Neuronal stem cell (in vitro differentiated cells): Measurements from ENCODE around the gene CNTNAP2.

ENCODE experiments used
- DNase-seq: peaks from one replicate; pipeline ENCODE4 v3.0.0-alpha.2; 2013; ENCODE audit warnings: low spot score
- H2AFZ ChIP-seq: one replicate; pipeline ENCODE4 v1.6.1; 2013; ENCODE audit warnings: mild to moderate bottlenecking, low read length, inconsistent platforms
- H2AK5ac ChIP-seq: 2 replicates; pipeline ENCODE4 v1.6.1; 2013; ENCODE audit warnings: low read depth, mild to moderate bottlenecking, inconsistent platforms, low read length, moderate library complexity, mixed read lengths
- H2BK120ac ChIP-seq: 2 replicates; pipeline ENCODE4 v1.6.1; 2013; ENCODE audit warnings: low read depth, mild to moderate bottlenecking, inconsistent platforms, low read length, moderate library complexity, mixed read lengths
- H2BK12ac ChIP-seq: one replicate; pipeline ENCODE4 v1.6.1; 2013; ENCODE audit warnings: low read length, inconsistent platforms
- H2BK15ac ChIP-seq: 2 replicates; pipeline ENCODE4 v1.6.1; 2013; ENCODE audit warnings: mild to moderate bottlenecking, low read length, inconsistent platforms, mixed read lengths
- H2BK5ac ChIP-seq: one replicate; pipeline ENCODE4 v1.6.1; 2013; ENCODE audit warnings: inconsistent platforms, mild to moderate bottlenecking, low read length, moderate library complexity
- H3K14ac ChIP-seq: one replicate; pipeline ENCODE4 v1.6.1; 2013; ENCODE audit warnings: low read length, inconsistent platforms
- H3K18ac ChIP-seq: 2 replicates; pipeline ENCODE4 v1.6.1; 2013; ENCODE audit warnings: low read length, inconsistent platforms
- H3K23ac ChIP-seq: 2 replicates; pipeline ENCODE4 v1.6.1; 2013; ENCODE audit warnings: low read depth, mild to moderate bottlenecking, mixed read lengths, low read length, inconsistent platforms; ENCODE audit not compliant: poor library complexity
- H3K27ac ChIP-seq: replicated peaks from 3 replicates; pipeline ENCODE4 v1.5.1; 2013; ENCODE audit warnings: low read length, inconsistent platforms
- H3K27me3 ChIP-seq, 3 experiments: 2 replicates each; pipeline ENCODE4 v1.6.1; 2013; ENCODE audit warnings: low read length in 3 of 3, mild to moderate bottlenecking in 2 of 3, inconsistent platforms in 1 of 3, low read depth in 1 of 3, mixed read lengths in 1 of 3, moderate library complexity in 1 of 3; ENCODE audit not compliant: control insufficient read depth in 3 of 3, insufficient read depth in 3 of 3
- H3K36me3 ChIP-seq, 2 donors: replicated peaks in 1 of 2; 2 replicates each; pipeline ENCODE4 v1.6.1; 2013; ENCODE audit warnings: low read length in 2 of 2; ENCODE audit not compliant: control insufficient read depth in 2 of 2, insufficient read depth in 2 of 2
- H3K4ac ChIP-seq: 2 replicates; pipeline ENCODE4 v1.6.1; 2013; ENCODE audit warnings: inconsistent platforms, mild to moderate bottlenecking, low read length, moderate library complexity
- H3K4me1 ChIP-seq, 2 donors: 1 replicate in 1 of 2; 2 replicates in 1 of 2; pipeline ENCODE4 v1.6.1; 2013; ENCODE audit warnings: low read length in 2 of 2, low read depth in 1 of 2; ENCODE audit not compliant: control insufficient read depth in 2 of 2, insufficient read depth in 1 of 2
- H3K4me2 ChIP-seq: one replicate; pipeline ENCODE4 v1.6.1; 2013; ENCODE audit warnings: mild to moderate bottlenecking, low read length, inconsistent platforms; ENCODE audit not compliant: insufficient read depth, poor library complexity, severe bottlenecking
- H3K4me3 ChIP-seq, 2 donors: 2 replicates each; pipeline ENCODE4 v1.5.1; 2013; ENCODE audit warnings: low read length in 2 of 2, mild to moderate bottlenecking in 2 of 2, inconsistent platforms in 1 of 2, moderate library complexity in 1 of 2
- H3K79me1 ChIP-seq: one replicate; pipeline ENCODE4 v1.6.1; 2013; ENCODE audit warnings: low read depth, mild to moderate bottlenecking, inconsistent platforms, low read length, moderate library complexity
- H3K9ac ChIP-seq: one replicate; pipeline ENCODE4 v1.6.1; 2013; ENCODE audit warnings: mild to moderate bottlenecking, low read depth, low read length, inconsistent platforms; ENCODE audit not compliant: poor library complexity
- H3K9me3 ChIP-seq, 2 donors: replicated peaks in 1 of 2; 2 replicates each; pipeline versions ENCODE3 to v1.6.1; 2013; ENCODE audit warnings: low read length in 2 of 2, mild to moderate bottlenecking in 2 of 2, inconsistent platforms in 1 of 2, low read depth in 1 of 2, mixed read lengths in 1 of 2, moderate library complexity in 1 of 2; ENCODE audit not compliant: control insufficient read depth in 2 of 2, insufficient read depth in 1 of 2
- H4K8ac ChIP-seq: one replicate; pipeline ENCODE4 v1.6.1; 2013; ENCODE audit warnings: low read depth, mild to moderate bottlenecking, inconsistent platforms, low read length, moderate library complexity
- H4K91ac ChIP-seq: one replicate; pipeline ENCODE4 v1.6.1; 2013; ENCODE audit warnings: low read length, low read depth, mild to moderate bottlenecking, inconsistent platforms; ENCODE audit not compliant: poor library complexity
- WGBS, 2 donors: extraction: QIAGEN DNeasy Blood & Tissue Kit; methylation state at CpG; one replicate each; pipeline ENCODE4 v1.1.7; 2013; ENCODE audit warnings: missing lambda C conversion rate in 2 of 2, mixed read lengths in 1 of 2; ENCODE audit not compliant: insufficient read length in 2 of 2, insufficient replicate concordance in 1 of 2; ENCODE audit errors: extremely low coverage in 2 of 2; 5-methylcytosine and 5-hydroxymethylcytosine counted together

CNTNAP2 gene

DNA sequence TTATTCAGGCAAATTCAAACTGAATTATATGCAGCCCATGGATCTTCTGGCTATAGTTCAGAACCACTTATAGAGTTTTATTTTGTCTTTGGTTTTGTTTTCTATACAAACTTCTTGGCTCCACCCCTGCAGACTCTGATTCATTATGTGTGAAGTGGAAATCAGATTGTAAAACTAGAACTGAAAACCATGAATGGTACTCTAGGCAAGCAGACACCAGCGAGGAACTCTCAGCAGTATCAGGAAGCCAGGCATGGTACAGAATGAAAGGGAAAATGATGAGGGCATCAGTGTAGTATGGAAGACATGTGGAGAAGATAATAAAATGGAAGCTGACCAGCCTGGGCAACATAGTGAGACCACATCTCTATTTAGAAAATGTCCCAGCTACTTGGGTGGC lies 1447.1 kb downstream of the CNTNAP2 start:
- Histone ChIP-seq H3K9me3 (no peaks in the 10 kb centered on the region), H3K4me1 (no peaks in the 10 kb centered on the region), H4K91ac (no peak overlapping the region), H2BK15ac (no peak overlapping the region), H3K4me2 (no peak overlapping the region), H2BK12ac (no peak overlapping the region), H3K9ac (no peak overlapping the region), H4K8ac (no peak overlapping the region), H3K36me3 (no peaks in the 10 kb centered on the region), H3K23ac (no peak overlapping the region), H3K18ac (no peak overlapping the region), H2AK5ac (no peak overlapping the region), H3K14ac (no peak overlapping the region), H2BK120ac (no peak overlapping the region), H3K4ac (no peak overlapping the region), H2BK5ac (no peak overlapping the region), H3K4me3 (no peak overlapping the region), H3K27ac (no peak overlapping the region), H2AFZ (no peak overlapping the region), H3K79me1 (no peaks in the 10 kb centered on the region), H3K27me3 (no peaks in the 10 kb centered on the region)
- DNase-seq: no peak
- no CpG with 5 or more reads among the region's 1 CpG for WGBS, 2 donors

DNA sequence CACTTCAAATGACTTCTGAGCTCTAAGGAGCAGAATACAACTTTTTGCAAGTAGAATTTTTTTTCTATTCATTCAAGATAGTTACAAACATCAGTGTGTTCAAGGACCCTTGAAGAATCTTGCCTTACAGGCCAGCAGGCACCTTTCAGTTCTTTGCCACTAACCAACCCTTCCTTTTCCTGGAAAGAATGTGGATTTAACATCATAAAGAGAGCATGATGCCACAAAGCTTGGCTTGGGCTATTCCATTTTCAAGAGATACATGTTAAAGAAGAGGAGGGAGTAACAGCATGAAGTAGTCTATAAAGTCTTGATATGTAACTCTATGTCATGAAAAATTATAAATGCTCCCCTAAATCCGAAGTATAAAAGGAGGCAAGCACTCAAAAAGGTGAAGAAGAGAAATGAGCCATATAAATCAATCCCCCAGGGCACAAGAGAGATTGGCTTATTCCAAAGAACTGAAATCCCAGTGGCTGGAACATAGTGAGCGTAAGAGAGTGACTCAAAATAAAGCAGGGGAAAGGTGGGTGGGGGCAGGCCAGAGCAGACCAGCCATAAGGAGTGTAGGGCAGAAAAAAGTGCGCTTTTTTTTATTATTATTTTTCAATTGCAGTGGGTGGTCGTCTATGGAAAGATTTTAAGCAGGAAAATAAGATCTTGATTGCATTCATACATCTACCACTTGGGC lies 1448.3 kb downstream of the CNTNAP2 start:
- Histone ChIP-seq H2BK12ac (no peak overlapping the region), H3K18ac (no peak overlapping the region), H2BK120ac (no peak overlapping the region), H2AFZ (no peak overlapping the region), H4K91ac (no peak overlapping the region), H4K8ac (no peak overlapping the region), H3K79me1 (no peaks in the 10 kb centered on the region), H2BK15ac (no peak overlapping the region), H3K27me3 (no peaks in the 10 kb centered on the region), H2AK5ac (no peak overlapping the region), H3K36me3 (no peaks in the 10 kb centered on the region), H3K4me3 (no peak overlapping the region), H3K4ac (no peak overlapping the region), H3K4me2 (no peak overlapping the region), H2BK5ac (no peak overlapping the region), H3K4me1 (no peaks in the 10 kb centered on the region), H3K27ac (no peak overlapping the region), H3K9me3 (no peaks in the 10 kb centered on the region), H3K23ac (no peak overlapping the region), H3K9ac (no peak overlapping the region), H3K14ac (no peak overlapping the region)
- no peak for DNase-seq
- no CpG with 5 or more reads among the region's 4 CpGs for WGBS, 2 donors

DNA sequence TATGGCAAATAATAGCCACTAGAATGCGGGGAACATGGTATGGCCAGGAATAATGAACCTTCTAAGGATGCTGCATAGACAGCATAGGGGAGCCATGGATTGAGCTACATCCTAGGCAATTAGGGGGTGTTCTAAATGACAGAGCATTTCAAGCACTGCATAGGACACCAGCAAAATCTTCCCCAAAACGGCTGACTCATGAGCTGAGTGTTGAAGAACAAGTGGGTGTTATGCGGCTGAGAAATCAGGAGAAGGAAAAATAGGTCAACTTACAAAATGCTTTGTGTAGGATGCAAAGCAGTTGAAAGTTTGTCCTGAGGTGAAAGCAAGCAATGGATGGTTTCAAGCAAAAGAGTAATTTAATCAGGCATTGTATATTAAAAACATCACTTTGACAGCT lies 1450.4 kb downstream of the CNTNAP2 start:
- H4K8ac ChIP-seq: no peak overlapping the region

DNA sequence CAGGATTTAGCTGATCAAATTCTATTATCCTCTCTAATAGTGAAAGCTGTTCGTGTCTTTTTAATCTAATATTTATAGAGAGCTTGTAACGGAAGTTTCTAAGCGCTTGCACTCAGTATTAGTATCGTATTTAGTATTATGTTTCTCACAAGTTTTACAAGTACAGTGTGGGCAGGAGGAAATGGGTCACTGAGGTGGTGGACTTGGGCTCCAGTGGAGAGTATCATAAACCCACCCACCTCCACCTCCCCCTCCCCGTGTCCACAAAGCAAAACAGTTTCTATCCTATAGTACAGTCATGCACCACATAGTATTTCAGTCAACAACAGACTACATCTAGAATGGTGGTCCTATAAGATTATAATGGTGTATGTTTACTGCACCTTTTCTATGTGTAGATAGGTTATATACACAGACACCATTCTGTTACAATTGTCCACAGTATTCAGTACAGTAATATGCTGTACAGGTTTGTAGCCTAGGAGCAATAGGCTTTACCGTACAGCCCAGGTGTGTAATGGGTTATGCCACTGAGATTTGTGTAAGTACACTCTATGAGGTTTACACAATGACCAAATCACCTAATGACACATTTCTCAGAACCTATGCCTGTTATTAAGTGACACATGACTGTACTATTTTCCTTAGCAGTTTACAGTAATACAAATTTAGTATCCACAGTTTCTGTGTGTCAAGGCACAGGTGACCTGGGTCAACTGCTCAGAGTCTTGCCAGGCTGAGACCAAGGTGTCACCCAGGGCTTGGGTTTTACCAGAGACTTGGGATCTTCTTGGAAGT lies 1452.7 kb downstream of the CNTNAP2 start:
- Histone ChIP-seq H2BK12ac (no peak overlapping the region), H3K18ac (no peak overlapping the region), H3K4me2 (no peak overlapping the region), H3K36me3 (no peaks in the 10 kb centered on the region), H2BK15ac (no peak overlapping the region), H2BK120ac (no peak overlapping the region), H2BK5ac (no peak overlapping the region), H3K4me1 (peaks cover 2% of the 10 kb centered on the region in 2 donors), H3K4me3 (no peak overlapping the region), H2AK5ac (no peak overlapping the region), H3K27ac (no peak overlapping the region), H4K8ac (no peak overlapping the region), H3K9ac (no peak overlapping the region), H3K9me3 (no peaks in the 10 kb centered on the region), H2AFZ (no peak overlapping the region), H4K91ac (no peak overlapping the region), H3K4ac (no peak overlapping the region), H3K79me1 (no peaks in the 10 kb centered on the region), H3K14ac (no peak overlapping the region), H3K27me3 (no peaks in the 10 kb centered on the region), H3K23ac (no peak overlapping the region)
- no CpG with 5 or more reads among the region's 6 CpGs for WGBS, 2 donors
- DNase-seq: no peak

More for the DNA sequence above, 1450.4 kb downstream of the CNTNAP2 start:
- Histone ChIP-seq H3K4ac (no peak overlapping the region), H3K79me1 (no peaks in the 10 kb centered on the region), H4K91ac (no peak overlapping the region), H2BK15ac (no peak overlapping the region), H2AK5ac (no peak overlapping the region), H3K27me3 (no peaks in the 10 kb centered on the region), H3K18ac (no peak overlapping the region), H3K36me3 (no peaks in the 10 kb centered on the region), H2BK120ac (no peak overlapping the region), H3K9me3 (no peaks in the 10 kb centered on the region), H2BK12ac (no peak overlapping the region), H3K4me2 (no peak overlapping the region), H3K14ac (no peak overlapping the region), H3K4me3 (no peak overlapping the region), H2BK5ac (no peak overlapping the region), H3K27ac (no peak overlapping the region), H3K9ac (no peak overlapping the region), H3K23ac (no peak overlapping the region), H2AFZ (no peak overlapping the region), H3K4me1 (peaks cover 2% of the 10 kb centered on the region in 2 donors)
- no peak for DNase-seq
- no CpG with 5 or more reads among the region's 3 CpGs for WGBS, 2 donors
